HUES64 (cell line): Measurements from ENCODE around the gene ARMC9.
"Not testable (repeated sequence)": the region's sequence is repeated elsewhere in the genome, so short reads cannot be mapped to it uniquely, and the experiment has no call there.

Experiments used
- H3K27ac ChIP-seq: 2 replicates; pipeline ENCODE4 v1.7.0; 2013; ENCODE audit warnings: low read depth, low read length, inconsistent platforms
- H3K27me3 ChIP-seq: 2 replicates; pipeline ENCODE4 v1.6.1; 2013; ENCODE audit warnings: mild to moderate bottlenecking, low read length; ENCODE audit not compliant: insufficient read depth
- H3K36me3 ChIP-seq: 2 replicates; pipeline ENCODE4 v1.6.1; 2013; ENCODE audit warnings: mild to moderate bottlenecking, low read length; ENCODE audit not compliant: insufficient read depth
- H3K4me1 ChIP-seq: 2 replicates; pipeline ENCODE4 v1.6.1; 2013; ENCODE audit warnings: mild to moderate bottlenecking, low read length, moderate library complexity; ENCODE audit not compliant: insufficient read depth
- H3K4me3 ChIP-seq: 2 replicates; pipeline ENCODE4 v1.5.1; 2013; ENCODE audit warnings: mild to moderate bottlenecking, low read length, moderate library complexity
- H3K9ac ChIP-seq: 2 replicates; pipeline ENCODE4 v1.6.1; 2013; ENCODE audit warnings: mild to moderate bottlenecking, low read depth, low read length
- H3K9me3 ChIP-seq: 2 replicates; pipeline ENCODE4 v1.6.1; 2013; ENCODE audit warnings: low read depth, low read length; ENCODE audit not compliant: insufficient read depth
- WGBS: fragments of 150-250, 120-280 bp; methylation state at CpG from one replicate; pipeline ENCODE4 v1.1.7; 2013; ENCODE audit warnings: missing lambda C conversion rate; 5-methylcytosine and 5-hydroxymethylcytosine counted together

The ARMC9 gene

GRCh38 chr2:231169488-231169887, 28.9 kb upstream of the ARMC9 start:
- 96% methylated on average over 3 of the region's 3 CpGs for WGBS
- Histone ChIP-seq H3K4me3 (no peak overlapping the region), H3K9me3 (no peaks in the 10 kb centered on the region), H3K4me1 (no peaks in the 10 kb centered on the region), H3K27me3 (no peaks in the 10 kb centered on the region), H3K36me3 (peaks cover 97% of the 10 kb centered on the region), H3K27ac (no peak overlapping the region), H3K9ac (no peak overlapping the region)

GRCh38 chr2:231170055-231170454, 28.4 kb upstream of the ARMC9 start:
- Histone ChIP-seq H3K27ac (no peak overlapping the region), H3K9me3 (no peaks in the 10 kb centered on the region), H3K4me3 (no peak overlapping the region), H3K4me1 (no peaks in the 10 kb centered on the region), H3K9ac (no peak overlapping the region), H3K27me3 (no peaks in the 10 kb centered on the region), H3K36me3 (peaks cover 97% of the 10 kb centered on the region)
- WGBS: 94% methylated on average over 1 of the region's 1 CpG

DNA sequence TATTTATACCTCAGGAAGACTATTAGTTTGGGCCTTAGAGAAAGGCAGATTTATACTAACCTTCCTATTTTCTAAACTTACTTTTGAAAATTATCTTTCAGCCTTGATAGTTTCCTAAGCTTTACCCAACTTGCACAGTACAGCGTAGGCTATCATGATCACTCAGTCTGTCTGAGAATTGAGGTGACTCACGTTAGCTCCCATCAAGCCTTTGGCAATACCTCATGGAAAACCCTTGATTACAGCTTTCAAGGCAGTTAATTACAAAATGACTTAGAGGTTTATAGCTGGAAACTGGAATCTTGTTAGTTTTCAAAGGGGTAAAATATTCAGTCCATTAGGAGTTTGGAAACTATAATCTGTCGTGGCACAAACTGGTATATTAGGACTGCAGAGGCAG, 26.4 kb upstream of the ARMC9 start:
- Histone ChIP-seq H3K9me3 (no peaks in the 10 kb centered on the region), H3K36me3 (peaks cover 80% of the 10 kb centered on the region), H3K27me3 (no peaks in the 10 kb centered on the region), H3K4me3 (no peak overlapping the region), H3K27ac (no peak overlapping the region), H3K4me1 (no peaks in the 10 kb centered on the region), H3K9ac (no peak overlapping the region)
- 97% methylated on average over 3 of the region's 3 CpGs for WGBS

- no peaks in the 10 kb centered on the region for H3K27me3 ChIP-seq
- peaks cover 59% of the 10 kb centered on the region for H3K36me3 ChIP-seq
- no peak overlapping the region for H3K9ac ChIP-seq
- H3K9me3 ChIP-seq: no peaks in the 10 kb centered on the region
- H3K4me1 ChIP-seq: no peaks in the 10 kb centered on the region
- H3K27ac ChIP-seq: no peak overlapping the region
- WGBS: no CpG with 5 or more reads among the region's 2 CpGs
- no peak overlapping the region for H3K4me3 ChIP-seq
These were observed 24.2 kb upstream of the ARMC9 start for GRCh38 chr2:231174211-231174651.

GRCh38 chr2:231176066-231176465, 22.4 kb upstream of the ARMC9 start:
- Histone ChIP-seq H3K36me3 (peaks cover 40% of the 10 kb centered on the region), H3K4me3 (no peak overlapping the region), H3K27me3 (no peaks in the 10 kb centered on the region), H3K9ac (no peak overlapping the region), H3K9me3 (no peaks in the 10 kb centered on the region), H3K4me1 (peaks cover 10% of the 10 kb centered on the region), H3K27ac (no peak overlapping the region)
- 94% methylated on average over 2 of the region's 2 CpGs for WGBS

DNA sequence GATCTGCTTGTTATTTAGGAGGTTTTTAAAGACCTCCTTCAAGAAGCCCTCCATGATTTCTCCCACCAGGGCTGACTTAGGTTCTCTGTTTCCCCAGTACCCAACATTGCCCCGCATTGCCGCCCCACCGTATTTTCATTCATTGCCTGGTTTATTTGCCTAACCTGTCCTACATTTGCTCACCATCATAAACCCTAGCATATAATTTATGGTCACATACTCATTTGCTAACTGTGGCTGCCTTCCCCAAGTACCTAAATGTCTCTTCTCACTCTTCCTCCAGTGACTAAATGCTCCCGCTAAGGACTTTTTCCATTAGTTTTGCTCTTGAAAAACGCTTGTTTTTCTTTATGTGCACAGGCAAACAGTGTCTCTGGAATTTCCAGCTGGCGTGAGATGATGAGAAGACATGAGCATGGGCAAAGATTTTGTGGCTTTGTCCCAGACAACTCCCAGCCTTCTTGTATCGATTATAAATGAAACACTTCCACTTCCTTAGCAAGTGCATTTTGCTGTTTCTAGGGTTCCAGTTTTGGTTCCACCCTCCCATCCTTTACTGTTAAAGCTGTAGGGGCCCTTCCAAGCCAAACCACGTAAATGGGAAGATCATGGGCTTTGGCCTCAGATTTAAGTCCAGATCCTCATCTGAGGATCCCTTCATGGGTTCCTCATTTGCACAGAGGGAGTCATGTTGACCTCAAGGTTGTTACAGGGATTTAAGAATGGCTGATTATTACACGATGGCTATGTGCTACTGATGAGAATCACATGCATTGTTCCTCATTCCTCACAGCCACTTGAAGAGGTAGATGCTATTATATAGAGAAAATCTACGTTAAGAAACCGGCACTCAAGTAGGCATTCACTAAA, 21.0 kb upstream of the ARMC9 start:
- Histone ChIP-seq H3K27me3 (no peaks in the 10 kb centered on the region), H3K9me3 (no peaks in the 10 kb centered on the region), H3K4me1 (peaks cover 10% of the 10 kb centered on the region), H3K4me3 (no peak overlapping the region), H3K9ac (no peak overlapping the region), H3K27ac (no peak overlapping the region), H3K36me3 (peaks cover 27% of the 10 kb centered on the region)
- 94% methylated on average over 11 of the region's 11 CpGs for WGBS

GRCh38 chr2:231178805-231179204, 19.6 kb upstream of the ARMC9 start:
- 96% methylated on average over 5 of the region's 5 CpGs for WGBS
- H3K27ac ChIP-seq, H3K9me3 ChIP-seq, H3K27me3 ChIP-seq, H3K9ac ChIP-seq, H3K4me1 ChIP-seq, H3K4me3 ChIP-seq: not testable (repeated sequence)
- H3K36me3 ChIP-seq: peaks cover 14% of the 10 kb centered on the region; the same call in 1 of the 2 replicates

DNA sequence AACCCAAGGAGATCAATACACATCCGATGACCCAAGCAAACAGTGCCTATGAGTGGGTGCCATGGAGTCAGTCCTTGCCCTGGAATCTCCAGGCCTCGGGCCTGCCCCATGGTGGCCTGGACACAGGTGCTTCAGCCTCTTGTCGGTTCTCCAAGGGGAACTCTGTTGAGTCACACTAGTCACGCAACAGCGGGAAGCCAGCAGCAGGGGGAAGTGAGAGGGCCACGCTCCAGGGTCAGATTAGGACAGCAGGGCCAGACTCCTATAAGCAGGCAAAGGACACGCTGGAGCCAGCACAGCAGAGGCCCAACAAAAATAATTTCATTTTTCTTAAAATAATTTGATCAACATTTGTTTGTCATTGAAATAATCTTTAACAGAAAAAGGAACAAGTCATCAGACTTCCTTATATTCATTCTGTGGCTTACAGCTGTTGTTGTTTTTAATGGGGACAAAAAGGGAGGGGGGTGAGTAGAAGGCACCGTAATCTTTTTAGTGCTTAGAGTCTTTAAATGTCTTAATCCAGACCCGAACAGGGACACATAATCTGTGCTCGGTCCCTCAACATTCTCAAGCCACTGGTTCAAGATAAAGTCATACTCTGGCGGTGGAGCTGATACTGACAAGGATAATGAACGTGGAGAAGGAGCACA, 16.4 kb upstream of the ARMC9 start:
- 79% methylated on average over 12 of the region's 12 CpGs for WGBS

DNA sequence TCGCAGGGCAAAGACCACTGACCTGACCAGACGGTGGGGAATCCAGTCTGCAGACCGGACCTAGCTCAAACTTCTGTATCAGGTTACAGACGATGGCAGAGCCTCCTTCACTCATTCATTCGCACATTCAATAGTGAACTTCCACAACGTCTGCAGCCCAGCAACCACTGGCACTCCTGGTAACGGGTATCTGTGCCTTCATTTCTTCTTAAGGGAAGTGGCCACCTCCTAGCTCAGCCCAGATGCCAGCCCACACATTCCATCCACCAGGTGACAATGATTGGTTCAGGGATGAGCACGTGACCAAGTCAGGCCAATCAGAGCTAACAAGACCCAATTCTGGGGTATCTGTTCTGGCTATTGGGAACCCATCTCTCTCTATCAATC, 15.9 kb upstream of the ARMC9 start:
- H3K9me3 ChIP-seq: no peaks in the 10 kb centered on the region
- no peak overlapping the region for H3K27ac ChIP-seq
- no peaks in the 10 kb centered on the region for H3K36me3 ChIP-seq
- H3K9ac ChIP-seq: no peak overlapping the region
- no peak overlapping the region for H3K4me3 ChIP-seq
- H3K27me3 ChIP-seq: no peaks in the 10 kb centered on the region
- H3K4me1 ChIP-seq: peaks cover 10% of the 10 kb centered on the region
- 86% methylated on average over 8 of the region's 8 CpGs for WGBS

More for the DNA sequence above, 16.4 kb upstream of the ARMC9 start:
- Histone ChIP-seq H3K4me1 (peaks cover 10% of the 10 kb centered on the region), H3K27me3 (no peaks in the 10 kb centered on the region), H3K36me3 (no peaks in the 10 kb centered on the region), H3K9me3 (no peaks in the 10 kb centered on the region), H3K4me3 (no peak overlapping the region), H3K27ac (no peak overlapping the region), H3K9ac (no peak overlapping the region)

DNA sequence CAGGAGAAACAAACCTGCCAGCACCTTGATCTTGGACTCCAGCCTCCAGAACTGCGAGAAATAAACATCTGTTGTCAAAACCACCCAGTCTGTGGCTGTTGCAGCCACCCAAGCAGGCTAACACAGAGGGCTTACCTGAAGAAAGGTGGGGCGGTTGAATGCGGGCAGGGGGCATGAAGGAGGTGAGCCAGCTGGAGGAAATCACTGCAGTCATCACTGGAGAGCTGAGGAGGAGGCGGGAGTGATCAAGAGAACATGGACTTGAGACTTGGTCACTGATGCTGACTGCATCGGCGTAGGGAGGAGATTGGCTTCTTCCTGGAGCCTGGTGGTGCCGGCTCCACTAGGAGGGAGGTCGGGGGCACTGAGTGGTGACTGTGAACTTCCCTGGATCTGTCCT, 14.6 kb upstream of the ARMC9 start:
- WGBS: 93% methylated on average over 8 of the region's 8 CpGs

DNA sequence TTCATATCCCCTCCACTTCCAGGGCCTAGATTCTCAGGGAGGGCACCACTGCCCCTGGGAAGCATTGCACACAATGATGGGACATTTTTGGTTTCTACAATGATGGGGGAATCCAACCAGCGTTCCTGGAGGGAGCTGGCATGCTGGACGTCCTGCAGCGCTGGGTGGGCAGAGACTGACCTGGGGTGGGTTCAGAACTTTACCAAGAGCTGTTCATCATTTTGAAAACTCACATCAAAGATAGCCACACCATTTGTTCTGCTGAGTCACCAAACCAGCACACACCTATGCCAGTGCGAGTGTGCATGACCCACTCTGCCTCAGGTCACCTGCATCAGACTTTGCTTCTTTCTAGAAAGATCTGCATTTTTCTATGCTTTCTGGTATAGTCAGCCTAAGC, 14.1 kb upstream of the ARMC9 start:
- H3K9me3 ChIP-seq: no peaks in the 10 kb centered on the region
- peaks cover 10% of the 10 kb centered on the region for H3K4me1 ChIP-seq
- no peaks in the 10 kb centered on the region for H3K36me3 ChIP-seq
- H3K27me3 ChIP-seq: no peaks in the 10 kb centered on the region
- no peak overlapping the region for H3K4me3 ChIP-seq
- no peak overlapping the region for H3K27ac ChIP-seq
- H3K9ac ChIP-seq: no peak overlapping the region
- WGBS: over 99% methylated on average over 4 of the region's 4 CpGs

More for the DNA sequence above, 14.6 kb upstream of the ARMC9 start:
- no peaks in the 10 kb centered on the region for H3K36me3 ChIP-seq
- H3K27me3 ChIP-seq: no peaks in the 10 kb centered on the region
- no peaks in the 10 kb centered on the region for H3K9me3 ChIP-seq
- H3K9ac ChIP-seq: no peak overlapping the region
- peaks cover 10% of the 10 kb centered on the region for H3K4me1 ChIP-seq
- H3K4me3 ChIP-seq: no peak overlapping the region
- no peak overlapping the region for H3K27ac ChIP-seq
